Dendritic cell treated with granulocyte-macrophage colony-stimulating factor and Interleukin-4, amounts not matched to agents 40 ng/mL and 50 ng/mL, for 4 days (primary cell): ENCODE measurements around the gene NPBWR2.

Experiments used
- H3K27ac Mint-ChIP-seq: one replicate; pipeline ENCODE4 v1.8.0; 2022; ENCODE audit warnings: mild to moderate bottlenecking, mixed read lengths
- H3K27me3 Mint-ChIP-seq: one replicate; pipeline ENCODE4 v1.8.0; 2022; ENCODE audit warnings: mild to moderate bottlenecking, mixed read lengths
- H3K36me3 Mint-ChIP-seq: one replicate; pipeline ENCODE4 v1.8.0; 2022; ENCODE audit warnings: low read depth, mixed read lengths
- H3K4me1 Mint-ChIP-seq: one replicate; pipeline ENCODE4 v1.8.0; 2022; ENCODE audit warnings: low read depth, mixed read lengths
- H3K4me3 Mint-ChIP-seq: one replicate; pipeline ENCODE4 v1.8.0; 2022; ENCODE audit warnings: mild to moderate bottlenecking, moderate library complexity, mixed read lengths
- H3K9me3 Mint-ChIP-seq: one replicate; pipeline ENCODE4 v1.8.0; 2022; ENCODE audit warnings: mixed read lengths
- intact Hi-C: fragments of 100-400 bp; cut with micrococcal nuclease; formaldehyde crosslinking; loops from one replicate; pipeline ENCODE4 v1.15.0; 2022

NPBWR2 gene

GRCh38 chr20:64116541-64117431 is 9.4 kb upstream of the NPBWR2 start:
- intact Hi-C loops, result no loop called here
- H3K27ac Mint-ChIP-seq, result no peak overlapping the region
- H3K9me3 Mint-ChIP-seq, result no peaks in the 10 kb centered on the region
- H3K4me3 Mint-ChIP-seq, result no peak overlapping the region
- H3K36me3 Mint-ChIP-seq, result no peaks in the 10 kb centered on the region
- peaks cover 20% of the 10 kb centered on the region for H3K27me3 Mint-ChIP-seq
- H3K4me1 Mint-ChIP-seq, result peaks cover 13% of the 10 kb centered on the region

- Mint-ChIP-seq H3K27ac (no peak overlapping the region), H3K4me3 (no peak overlapping the region), H3K36me3 (no peaks in the 10 kb centered on the region), H3K9me3 (no peaks in the 10 kb centered on the region), H3K27me3 (peaks cover 15% of the 10 kb centered on the region), H3K4me1 (peaks cover 15% of the 10 kb centered on the region)
- intact Hi-C loops, result no loop called here
These were observed 8.7 kb upstream of the NPBWR2 start for GRCh38 chr20:64116016-64116415.

- Mint-ChIP-seq H3K4me3 (no peak overlapping the region), H3K27ac (no peak overlapping the region)
These were observed 8.0 kb upstream of the NPBWR2 start for GRCh38 chr20:64115171-64115911.

GRCh38 chr20:64114356-64114971 is 7.1 kb upstream of the NPBWR2 start:
- Mint-ChIP-seq H3K4me1 (peaks cover 10% of the 10 kb centered on the region), H3K36me3 (no peaks in the 10 kb centered on the region), H3K4me3 (no peak overlapping the region), H3K9me3 (no peaks in the 10 kb centered on the region), H3K27me3 (peaks cover 12% of the 10 kb centered on the region), H3K27ac (no peak overlapping the region)
- intact Hi-C loops, result no loop called here

More at GRCh38 chr20:64115171-64115911, 8.0 kb upstream of the NPBWR2 start:
- Mint-ChIP-seq H3K27me3 (peaks cover 15% of the 10 kb centered on the region), H3K36me3 (no peaks in the 10 kb centered on the region), H3K9me3 (no peaks in the 10 kb centered on the region), H3K4me1 (peaks cover 15% of the 10 kb centered on the region)
- intact Hi-C loops, result no loop called here

GRCh38 chr20:64113796-64114355 is 6.5 kb upstream of the NPBWR2 start:
- Mint-ChIP-seq H3K9me3 (no peaks in the 10 kb centered on the region), H3K27me3 (peaks cover 16% of the 10 kb centered on the region), H3K36me3 (no peaks in the 10 kb centered on the region), H3K4me1 (peaks cover 10% of the 10 kb centered on the region), H3K27ac (no peak overlapping the region), H3K4me3 (no peak overlapping the region)
- intact Hi-C loops, result no loop called here

GRCh38 chr20:64113444-64113775 is 6.0 kb upstream of the NPBWR2 start:
- Mint-ChIP-seq H3K9me3 (no peaks in the 10 kb centered on the region), H3K4me1 (peaks cover 11% of the 10 kb centered on the region), H3K27ac (no peak overlapping the region), H3K4me3 (no peak overlapping the region), H3K36me3 (no peaks in the 10 kb centered on the region), H3K27me3 (peaks cover 20% of the 10 kb centered on the region)
- intact Hi-C loops, result no loop called here

GRCh38 chr20:64112691-64113443 is 5.5 kb upstream of the NPBWR2 start:
- H3K27me3 Mint-ChIP-seq, result peaks cover 26% of the 10 kb centered on the region
- H3K9me3 Mint-ChIP-seq, result no peaks in the 10 kb centered on the region
- H3K4me3 Mint-ChIP-seq, result no peak overlapping the region
- H3K27ac Mint-ChIP-seq, result no peak overlapping the region
- intact Hi-C loops, result no loop called here
- H3K36me3 Mint-ChIP-seq, result no peaks in the 10 kb centered on the region
- peaks cover 16% of the 10 kb centered on the region for H3K4me1 Mint-ChIP-seq

- no peak overlapping the region for H3K4me3 Mint-ChIP-seq
- H3K27ac Mint-ChIP-seq, result no peak overlapping the region
- H3K4me1 Mint-ChIP-seq, result peaks cover 20% of the 10 kb centered on the region
- intact Hi-C loops, result no loop called here
- no peaks in the 10 kb centered on the region for H3K9me3 Mint-ChIP-seq
- no peaks in the 10 kb centered on the region for H3K36me3 Mint-ChIP-seq
- peaks cover 34% of the 10 kb centered on the region for H3K27me3 Mint-ChIP-seq
These were observed 4.7 kb upstream of the NPBWR2 start for GRCh38 chr20:64111841-64112641.

- Mint-ChIP-seq H3K27ac (no peak overlapping the region), H3K36me3 (no peaks in the 10 kb centered on the region), H3K9me3 (no peaks in the 10 kb centered on the region), H3K4me1 (peaks cover 20% of the 10 kb centered on the region), H3K27me3 (peaks cover 44% of the 10 kb centered on the region), H3K4me3 (no peak overlapping the region)
- intact Hi-C loops, result no loop called here
These were observed 3.2 kb upstream of the NPBWR2 start for GRCh38 chr20:64110411-64111068.

- no peak overlapping the region for H3K27ac Mint-ChIP-seq
- peaks cover 20% of the 10 kb centered on the region for H3K4me1 Mint-ChIP-seq
- peaks cover 45% of the 10 kb centered on the region for H3K27me3 Mint-ChIP-seq
- H3K9me3 Mint-ChIP-seq, result no peaks in the 10 kb centered on the region
- no peak overlapping the region for H3K4me3 Mint-ChIP-seq
- intact Hi-C loops, result no loop called here
- no peaks in the 10 kb centered on the region for H3K36me3 Mint-ChIP-seq
These were observed 2.5 kb upstream of the NPBWR2 start for GRCh38 chr20:64109831-64110391.

- Mint-ChIP-seq H3K27me3 (peaks cover 47% of the 10 kb centered on the region), H3K4me3 (no peak overlapping the region), H3K9me3 (no peaks in the 10 kb centered on the region), H3K27ac (no peak overlapping the region), H3K36me3 (no peaks in the 10 kb centered on the region), H3K4me1 (peaks cover 20% of the 10 kb centered on the region)
- intact Hi-C loops, result no loop called here
These were observed 1.6 kb upstream of the NPBWR2 start for GRCh38 chr20:64108731-64109681.
